ENCODE data around the gene AKR7A2. TPM values are rescaled to one million over a fixed set of nuclear protein-coding genes. Genes with fewer than 3 reads are reported as not detected.

The AKR7A2 gene
- total RNA-seq, 1 experiment from 2014 or later = 87.8 TPM

GRCh38 chr1:19325958-19326747, 14.2 kb upstream of the AKR7A2 start:
- no peak for DNase-seq (ENCODE audit: low spot score)

DNA sequence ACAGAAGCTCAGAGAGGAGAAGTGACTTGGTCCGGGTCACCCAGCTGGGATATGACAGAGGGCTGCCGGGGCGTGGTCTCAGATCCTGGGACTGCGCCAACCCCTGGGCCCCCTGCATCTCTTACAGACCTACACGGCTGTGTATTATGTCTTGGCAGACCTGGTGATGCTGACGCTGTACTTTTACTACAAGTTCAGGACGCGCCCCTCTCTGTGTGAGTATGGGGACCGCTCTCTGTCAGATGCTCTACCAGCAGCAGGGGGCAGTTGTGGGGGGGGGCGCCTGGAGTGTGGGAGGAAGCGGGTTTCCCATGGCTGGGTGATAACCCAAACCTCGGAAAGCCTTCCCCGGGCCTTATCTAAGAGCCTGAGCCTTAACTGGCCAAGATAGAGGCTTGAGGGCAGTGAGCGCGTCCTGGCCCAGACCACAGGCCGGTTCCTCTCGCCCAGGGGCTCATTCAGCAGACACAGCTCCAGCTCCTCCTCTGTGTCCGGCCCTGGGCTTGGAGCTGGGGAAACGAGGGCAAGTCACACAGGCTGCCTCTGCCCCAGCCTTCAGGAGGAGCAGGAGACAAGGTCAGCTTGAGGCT, 13.5 kb upstream of the AKR7A2 start:
- DNase-seq (ENCODE audit: low spot score) = no peak

GRCh38 chr1:19324665-19324990, 12.7 kb upstream of the AKR7A2 start:
- DNase-seq (ENCODE audit: low spot score) = no peak

- DNase-seq (ENCODE audit: low spot score) = no peak
These were observed 12.2 kb upstream of the AKR7A2 start for GRCh38 chr1:19323987-19324664.

- DNase-seq (ENCODE audit: low spot score) = no peak
These were observed 10.5 kb upstream of the AKR7A2 start for GRCh38 chr1:19322481-19322880.

GRCh38 chr1:19321071-19321470, 9.1 kb upstream of the AKR7A2 start:
- no peak for DNase-seq (ENCODE audit: low spot score)

DNA sequence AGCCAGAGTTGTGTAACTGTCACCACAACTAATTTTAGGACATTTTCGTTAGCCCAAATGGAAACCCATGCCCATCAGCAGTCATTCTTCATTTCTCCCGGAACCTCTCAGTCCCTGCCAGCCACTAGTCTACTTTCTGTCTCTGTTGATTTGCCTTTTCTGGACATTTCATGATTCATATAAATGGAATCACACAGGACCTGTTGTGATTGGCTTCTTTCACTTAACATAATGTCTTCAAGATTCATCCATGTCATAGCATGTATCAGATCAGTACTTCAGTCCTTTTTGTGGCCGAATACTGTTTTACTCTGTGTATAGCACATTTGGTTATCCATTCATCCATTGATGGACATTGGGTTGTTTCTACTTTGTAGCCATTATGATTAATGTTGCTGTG, 7.3 kb upstream of the AKR7A2 start:
- no peak for DNase-seq (ENCODE audit: low spot score)

- no peak for DNase-seq (ENCODE audit: low spot score)
These were observed 5.4 kb upstream of the AKR7A2 start for GRCh38 chr1:19317126-19317910.

- no peak for DNase-seq (ENCODE audit: low spot score)
These were observed 3.6 kb upstream of the AKR7A2 start for GRCh38 chr1:19315378-19316198.

DNA sequence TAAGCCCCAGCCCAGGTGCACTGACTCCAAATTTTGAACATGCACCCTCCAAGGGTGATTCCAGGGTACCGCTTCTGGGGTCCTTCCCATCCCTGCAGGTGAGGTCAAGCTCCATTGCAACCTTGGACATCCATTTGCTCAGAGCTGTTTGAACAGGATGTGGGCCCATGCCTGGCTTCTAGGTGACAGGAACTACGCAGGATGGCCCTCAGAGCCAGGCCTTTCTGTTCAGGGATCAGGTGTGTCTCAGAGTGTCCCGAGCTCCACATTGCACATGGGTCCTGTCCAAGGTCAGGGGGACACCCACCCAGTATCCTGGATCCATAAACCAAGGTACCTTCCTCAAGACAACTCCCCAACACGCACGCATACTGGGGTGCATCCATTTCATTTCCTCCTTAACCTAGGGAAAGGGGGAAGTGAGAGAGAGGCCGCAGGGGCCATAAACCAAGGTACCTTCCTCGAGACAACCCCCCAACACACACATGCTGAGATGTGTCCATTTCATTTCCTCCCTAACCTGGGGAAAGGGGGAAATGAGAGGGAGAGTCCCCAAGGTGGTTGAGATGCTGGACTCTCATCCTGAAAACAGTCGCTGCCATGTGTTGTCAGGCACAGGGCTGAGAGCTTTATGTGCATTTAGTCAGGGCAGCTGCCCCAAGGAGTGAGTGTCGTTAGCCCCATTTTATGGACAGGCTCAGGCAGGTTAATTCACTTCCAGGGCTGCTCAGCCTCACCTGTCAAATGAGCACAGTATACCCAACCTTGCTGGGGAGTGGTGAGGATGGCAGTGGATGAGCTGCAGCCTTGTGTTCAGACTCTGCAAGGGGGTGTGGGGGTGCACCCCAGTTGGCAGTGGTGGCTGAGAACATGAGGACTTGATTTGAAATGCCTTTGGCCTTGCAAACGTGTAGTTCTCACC, 2.3 kb upstream of the AKR7A2 start:
- no peak for DNase-seq (ENCODE audit: low spot score)

GRCh38 chr1:19313636-19313959, 1.7 kb upstream of the AKR7A2 start:
- no peak for DNase-seq (ENCODE audit: low spot score)

DNA sequence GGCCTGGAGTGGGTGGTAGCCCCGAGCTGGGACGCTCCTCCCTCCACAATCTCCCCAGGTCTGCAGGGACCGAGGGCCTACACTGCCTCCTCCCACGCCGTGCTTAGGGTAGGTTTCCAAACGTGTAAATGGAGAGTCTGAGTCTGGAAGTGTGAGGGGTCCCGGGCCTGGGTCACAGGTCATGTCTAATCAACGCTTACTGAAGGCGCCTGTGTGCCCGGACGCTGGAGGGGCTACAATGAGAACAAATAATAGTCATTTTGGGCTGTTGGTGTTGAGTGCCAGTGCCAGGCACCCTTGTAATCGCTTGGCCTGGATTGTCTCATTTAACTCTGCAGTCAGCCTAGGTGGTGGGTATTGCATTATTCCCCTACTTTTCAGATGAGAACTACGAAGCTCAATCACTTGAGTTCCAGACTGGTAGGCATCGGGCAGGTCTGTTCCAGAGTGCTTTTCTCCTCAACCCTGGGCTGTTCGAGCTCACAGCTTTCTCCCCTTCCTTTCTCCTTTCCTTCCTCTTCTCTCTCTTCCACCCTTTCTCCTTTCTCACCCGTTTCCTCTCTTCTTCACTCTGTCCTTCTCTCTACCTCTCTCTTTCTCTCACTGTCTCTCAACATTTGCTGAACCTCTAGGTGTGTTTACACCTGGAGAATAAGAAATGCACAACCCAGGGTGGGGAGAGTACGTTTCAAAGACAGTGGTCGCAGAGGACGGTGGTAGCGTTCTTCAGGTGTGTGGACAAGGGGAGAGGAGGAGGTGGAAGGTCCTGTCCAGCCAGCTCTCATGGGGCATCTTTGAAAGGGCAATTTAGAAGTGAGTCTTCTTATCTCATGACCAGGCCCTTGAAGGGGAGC, 1.1 kb upstream of the AKR7A2 start:
- DNase-seq (ENCODE audit: low spot score) = no peak

DNA sequence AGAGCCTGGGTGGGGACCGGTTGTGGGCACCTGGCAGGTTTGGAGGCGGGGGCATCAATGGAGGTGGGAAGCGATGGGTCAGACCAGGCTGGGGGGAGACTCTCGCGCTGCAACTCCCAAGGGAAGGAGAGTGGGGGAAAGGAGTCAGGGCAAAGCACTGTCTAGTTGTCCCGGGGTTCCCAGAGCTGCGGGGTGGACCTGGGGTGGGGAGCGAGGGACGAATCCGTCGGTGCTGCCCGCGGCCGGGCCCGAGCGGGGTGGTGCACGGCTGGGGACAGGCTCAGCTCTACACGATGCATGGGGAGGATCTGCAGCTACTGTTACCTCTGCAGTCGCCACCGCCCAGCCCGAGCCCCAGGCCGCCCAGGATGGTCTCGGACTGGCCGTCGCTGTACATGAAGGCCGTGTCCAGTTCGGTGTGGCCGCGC, 427 bp downstream of the AKR7A2 start:
- no peak for DNase-seq (ENCODE audit: low spot score)

GRCh38 chr1:19310720-19311502, 1.0 kb downstream of the AKR7A2 start:
- DNase-seq (ENCODE audit: low spot score) = no peak

- no peak for DNase-seq (ENCODE audit: low spot score)
These were observed 1.9 kb downstream of the AKR7A2 start for GRCh38 chr1:19310061-19310460.

- no peak for DNase-seq (ENCODE audit: low spot score)
These were observed 2.7 kb downstream of the AKR7A2 start for GRCh38 chr1:19309123-19309813.

GRCh38 chr1:19308509-19308907, 3.4 kb downstream of the AKR7A2 start:
- no peak for DNase-seq (ENCODE audit: low spot score)

Measured in H4 (cell line).